Measurements from ENCODE around the gene COL4A2.
"Not testable (repeated sequence)": the region's sequence is repeated elsewhere in the genome, so short reads cannot be mapped to it uniquely, and the experiment has no call there.

COL4A2 gene

GRCh38 chr13:110379905-110380341 is 72.8 kb downstream of the COL4A2 start:
- DNase-seq (ENCODE audit: low read depth): peak; percentile 80

DNA sequence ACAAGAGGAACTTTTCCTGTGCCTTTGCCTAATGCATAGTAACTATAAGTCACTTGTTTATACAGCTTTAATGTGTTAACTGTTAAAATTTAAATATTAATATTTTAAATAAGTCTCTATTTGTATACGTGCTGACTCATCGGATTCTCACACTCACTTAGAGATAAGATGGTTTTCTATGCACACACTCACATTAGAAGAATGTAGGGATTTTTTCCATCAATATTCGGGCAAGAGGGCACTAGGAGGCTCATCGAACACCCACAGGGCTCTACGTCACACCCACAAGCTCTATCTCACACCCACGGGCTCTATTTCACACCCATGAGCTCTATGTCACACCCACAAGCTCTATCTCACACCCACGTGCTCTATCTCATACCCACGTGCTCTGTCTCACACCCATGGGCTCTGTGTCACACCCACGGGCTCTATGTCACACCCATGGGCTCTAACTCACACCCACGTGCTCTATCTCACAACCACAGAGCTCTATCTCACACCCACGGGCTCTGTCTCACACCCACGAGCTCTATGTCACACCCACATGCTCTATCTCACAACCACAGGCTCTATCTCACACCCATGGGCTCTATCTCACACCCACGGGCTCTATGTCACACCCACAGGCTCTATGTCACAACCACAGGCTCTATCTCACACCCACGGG is 73.4 kb downstream of the COL4A2 start:
- DNase-seq (ENCODE audit: low read depth): peak; percentile 91

DNA sequence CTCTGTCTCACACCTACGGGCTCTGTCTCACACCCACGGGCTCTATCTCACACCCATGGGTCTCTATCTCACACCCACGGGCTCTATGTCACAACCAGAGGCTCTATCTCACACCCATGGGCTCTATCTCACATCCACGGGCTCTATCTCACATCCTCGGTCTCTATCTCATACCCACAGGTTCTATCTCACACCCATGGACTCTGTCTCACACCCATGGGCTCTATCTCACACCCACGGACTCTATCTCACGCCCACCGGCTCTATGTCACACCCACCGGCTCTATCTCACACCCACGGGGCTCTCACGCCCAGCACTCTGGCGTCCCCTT is 73.9 kb downstream of the COL4A2 start:
- DNase-seq (ENCODE audit: low read depth): no peak

DNA sequence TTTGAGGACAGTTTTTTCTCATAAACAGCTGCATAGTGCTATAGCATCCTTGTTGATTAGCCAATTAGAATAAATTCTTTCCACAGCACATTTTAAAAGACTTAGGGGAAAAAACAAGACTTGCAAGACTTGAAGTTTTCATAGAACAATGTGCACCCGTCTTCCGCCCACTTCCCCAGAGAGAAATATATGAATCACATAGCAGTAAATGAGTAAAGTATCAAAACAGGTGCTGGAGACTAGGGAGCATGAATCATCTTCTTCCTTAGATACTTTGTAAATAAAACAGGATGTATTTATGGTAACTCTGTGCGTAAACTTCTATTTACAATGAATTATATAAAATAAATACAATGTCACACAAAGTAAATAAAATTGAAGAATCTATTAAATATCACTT is 75.1 kb downstream of the COL4A2 start:
- DNase-seq (ENCODE audit: low read depth): peak; percentile 95

GRCh38 chr13:110382830-110383229 is 75.7 kb downstream of the COL4A2 start:
- DNase-seq (ENCODE audit: low read depth): no peak

GRCh38 chr13:110387451-110388107 is 80.5 kb downstream of the COL4A2 start:
- peak; percentile 88 for DNase-seq (ENCODE audit: low read depth)

- peak; percentile 85 for DNase-seq (ENCODE audit: low read depth)
These were observed 81.2 kb downstream of the COL4A2 start for GRCh38 chr13:110388108-110388943.

GRCh38 chr13:110390567-110390966 is 83.5 kb downstream of the COL4A2 start:
- peak; percentile 96 for DNase-seq (ENCODE audit: low read depth)

DNA sequence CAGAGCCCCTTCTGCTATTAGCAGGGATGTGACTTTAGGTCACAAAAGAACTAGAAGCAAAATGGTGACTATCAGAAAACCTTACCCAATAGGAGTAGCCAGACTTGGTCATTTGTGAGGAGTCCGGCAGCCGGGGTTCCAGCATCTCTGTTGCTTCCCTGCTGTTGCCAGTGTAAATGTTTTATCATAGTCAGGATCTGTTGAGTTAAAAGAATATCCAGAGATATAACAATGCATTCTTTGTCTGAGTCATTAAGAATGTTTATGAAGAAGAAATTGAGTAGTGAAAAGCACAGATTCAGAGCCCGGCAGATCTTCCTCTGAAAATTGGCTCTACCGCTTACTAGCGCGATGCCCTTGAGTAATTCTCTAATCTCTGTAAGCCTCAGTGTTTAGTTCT is 84.2 kb downstream of the COL4A2 start:
- peak; percentile 77 for DNase-seq (ENCODE audit: low read depth)

GRCh38 chr13:110392510-110393240 is 85.6 kb downstream of the COL4A2 start:
- DNase-seq (ENCODE audit: low read depth): peak; percentile 70

GRCh38 chr13:110393761-110394160 is 86.7 kb downstream of the COL4A2 start:
- no peak for DNase-seq (ENCODE audit: low read depth)

DNA sequence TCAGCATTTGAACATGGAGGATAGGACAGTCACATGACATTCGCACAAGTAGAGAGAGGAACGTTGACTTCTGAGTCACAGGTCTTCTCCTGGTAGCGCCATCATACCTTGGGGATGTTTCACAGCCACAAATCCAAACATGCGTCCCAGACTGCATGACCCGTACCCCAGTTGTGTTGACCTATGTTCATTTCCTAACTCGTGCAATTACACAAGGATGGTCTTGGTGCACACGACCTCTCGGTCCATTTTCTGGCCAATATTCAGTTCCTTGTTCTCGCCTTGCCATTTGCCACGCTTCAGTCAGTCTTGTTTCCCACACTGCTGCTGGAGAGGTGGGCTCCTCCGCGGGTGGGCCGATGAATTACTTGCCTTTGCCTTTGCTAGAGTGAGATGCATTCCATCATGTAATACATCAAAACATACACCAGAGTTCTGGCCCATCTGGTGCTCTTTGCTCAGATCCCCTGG is 87.3 kb downstream of the COL4A2 start:
- DNase-seq (ENCODE audit: low read depth): peak; percentile 92

DNA sequence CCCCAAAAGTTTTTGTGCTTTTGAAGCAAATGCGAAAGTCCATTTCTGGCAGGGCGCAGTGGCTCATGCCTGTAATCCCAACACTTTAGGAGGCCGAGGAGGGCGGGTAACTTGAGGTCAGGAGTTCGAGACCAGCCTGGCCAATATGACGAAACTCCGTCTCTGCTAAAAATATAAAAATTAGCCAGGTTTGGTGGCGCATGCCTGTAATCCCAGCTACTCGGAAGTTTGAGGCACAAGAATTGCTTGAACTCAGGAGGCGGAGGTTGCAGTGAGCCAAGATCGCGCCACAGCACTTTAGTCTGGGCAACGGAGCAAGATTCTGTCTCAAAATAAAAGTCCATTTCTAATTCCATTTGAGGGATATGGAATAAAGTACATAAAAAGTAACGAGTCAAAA is 88.5 kb downstream of the COL4A2 start:
- DNase-seq (ENCODE audit: low read depth): not testable (repeated sequence)

- DNase-seq (ENCODE audit: low read depth): no peak
These were observed 89.4 kb downstream of the COL4A2 start for GRCh38 chr13:110396476-110396875.

GRCh38 chr13:110396913-110397381 is 89.9 kb downstream of the COL4A2 start:
- DNase-seq (ENCODE audit: low read depth): peak; percentile 100

DNA sequence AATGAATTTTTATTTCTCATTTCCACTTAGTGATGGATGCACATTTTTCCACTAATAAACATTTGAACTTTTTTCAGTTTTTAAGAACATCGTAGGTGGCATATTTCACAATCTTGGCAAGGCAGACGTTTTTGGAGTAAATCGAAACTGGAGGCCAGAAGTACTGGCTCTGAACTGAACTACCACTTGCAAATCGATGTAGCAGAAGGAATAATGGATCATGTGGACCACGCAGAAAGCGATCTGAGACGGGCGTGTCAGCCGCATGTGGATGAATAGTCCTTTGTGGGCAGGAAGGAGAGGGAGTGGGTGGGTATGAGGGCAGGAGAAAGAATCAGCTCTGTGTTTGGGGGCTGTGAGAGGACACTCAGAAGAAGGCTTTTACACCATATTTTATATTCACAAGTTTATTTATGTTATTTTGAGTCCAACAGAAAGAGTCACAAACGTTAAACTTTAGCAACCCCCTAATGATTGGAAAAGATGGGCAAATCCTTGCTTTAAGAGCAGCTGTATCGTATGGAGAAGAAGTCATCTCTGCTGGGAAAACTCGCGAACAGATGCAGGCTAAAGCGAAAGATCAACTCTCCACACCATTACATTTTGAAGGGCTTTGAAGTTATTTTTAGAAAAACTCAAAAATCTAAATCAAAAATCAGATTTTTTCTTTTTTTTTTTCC is 90.5 kb downstream of the COL4A2 start:
- peak; percentile 86 for DNase-seq (ENCODE audit: low read depth)

- peak; percentile 79 for DNase-seq (ENCODE audit: low read depth)
These were observed 91.8 kb downstream of the COL4A2 start for GRCh38 chr13:110398564-110399507.

DNA sequence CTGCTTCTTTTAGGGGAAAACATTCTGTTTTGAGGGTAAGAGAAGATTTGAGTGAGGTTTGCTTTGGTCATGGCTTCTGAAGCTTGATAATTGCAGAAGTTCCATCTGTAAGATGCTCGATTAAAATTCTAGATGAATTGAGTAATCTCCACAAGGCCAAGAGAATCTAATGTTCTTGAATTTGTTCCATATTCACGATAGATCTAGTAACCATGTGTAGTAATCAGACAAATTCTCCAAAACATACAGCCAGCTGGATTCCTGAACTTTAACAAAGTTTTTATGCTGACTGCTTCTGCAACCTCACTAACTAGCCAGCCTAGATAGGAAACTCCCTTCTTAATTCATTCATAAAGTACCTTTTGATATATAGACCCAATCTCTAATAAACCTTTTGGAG is 92.7 kb downstream of the COL4A2 start:
- DNase-seq (ENCODE audit: low read depth): peak; percentile 85

GRCh38 chr13:110400786-110401533 is 93.9 kb downstream of the COL4A2 start:
- DNase-seq (ENCODE audit: low read depth): peak; percentile 69

Data from iris pigment epithelial cell (primary cell).